Measurements from ENCODE around the gene GSG1.

DNA sequence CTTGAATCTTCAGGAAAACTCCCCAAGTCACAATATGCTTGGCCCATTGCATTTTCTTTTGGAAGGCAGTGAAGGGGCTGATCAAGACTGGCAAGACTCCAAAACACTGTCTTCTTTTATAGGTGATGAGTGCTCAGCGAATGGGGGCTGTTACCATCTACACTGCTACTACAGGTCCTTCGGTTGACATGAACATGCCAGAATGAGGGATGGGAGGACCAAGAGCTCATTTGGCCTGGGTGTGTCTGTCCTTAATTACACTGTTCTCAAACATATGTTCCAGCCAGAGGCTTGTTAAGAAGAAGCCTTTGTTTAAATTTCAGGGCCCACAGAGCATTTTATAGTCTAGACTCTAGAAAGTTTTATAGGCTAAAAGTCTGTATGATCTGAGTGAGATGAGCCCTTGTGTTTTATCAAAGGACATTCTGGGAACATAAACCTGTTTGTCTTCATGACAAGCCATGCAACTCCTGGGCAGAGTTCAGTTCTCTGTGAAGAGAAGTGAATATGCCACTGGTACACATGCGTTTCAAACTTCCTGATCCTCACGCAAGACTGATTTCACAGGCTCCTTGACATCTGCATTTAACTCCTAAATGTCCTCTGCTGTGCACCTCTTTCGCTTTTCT is 64.0 kb downstream of the GSG1 start:
- TF ChIP-seq CTCF (IDR thresholded peaks at IDR 0.05) (no peak), POLR2A (IDR thresholded peaks at IDR 0.05) (no peak)
